ENCODE results near the gene KPNA6. TPM values are rescaled to one million over a fixed set of nuclear protein-coding genes. Genes with fewer than 3 reads are reported as not detected.

The KPNA6 gene
- total RNA-seq, 1 experiment from 2014 or later, result 57.4 TPM

DNA sequence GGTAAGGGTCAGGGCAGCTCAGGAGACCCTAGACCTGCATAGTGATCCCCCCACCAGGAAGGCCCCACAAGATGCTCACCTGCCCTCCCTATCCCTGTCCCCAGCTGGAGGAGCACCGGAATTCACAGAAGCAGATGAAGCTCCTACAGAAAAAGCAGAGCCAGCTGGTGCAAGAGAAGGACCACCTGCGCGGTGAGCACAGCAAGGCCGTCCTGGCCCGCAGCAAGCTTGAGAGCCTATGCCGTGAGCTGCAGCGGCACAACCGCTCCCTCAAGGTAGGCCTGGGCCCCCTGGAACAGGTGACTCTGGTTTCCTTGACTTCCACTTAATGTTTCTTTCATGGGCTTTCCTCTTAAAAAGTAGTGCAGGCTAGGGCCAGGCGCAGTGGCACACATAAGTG is 80.0 kb downstream of the KPNA6 start:
- no peak for DNase-seq (ENCODE audit: low read depth)

GRCh38 chr1:32192220-32192948 is 84.5 kb downstream of the KPNA6 start:
- DNase-seq (ENCODE audit: low read depth), result no peak

GRCh38 chr1:32194984-32195383 is 87.1 kb downstream of the KPNA6 start:
- DNase-seq (ENCODE audit: low read depth), result no peak

- DNase-seq (ENCODE audit: low read depth), result no peak
These were observed 87.7 kb downstream of the KPNA6 start for GRCh38 chr1:32195531-32195930.

GRCh38 chr1:32195972-32196823 is 88.3 kb downstream of the KPNA6 start:
- no peak for DNase-seq (ENCODE audit: low read depth)

- no peak for DNase-seq (ENCODE audit: low read depth)
These were observed 89.2 kb downstream of the KPNA6 start for GRCh38 chr1:32197074-32197473.

DNA sequence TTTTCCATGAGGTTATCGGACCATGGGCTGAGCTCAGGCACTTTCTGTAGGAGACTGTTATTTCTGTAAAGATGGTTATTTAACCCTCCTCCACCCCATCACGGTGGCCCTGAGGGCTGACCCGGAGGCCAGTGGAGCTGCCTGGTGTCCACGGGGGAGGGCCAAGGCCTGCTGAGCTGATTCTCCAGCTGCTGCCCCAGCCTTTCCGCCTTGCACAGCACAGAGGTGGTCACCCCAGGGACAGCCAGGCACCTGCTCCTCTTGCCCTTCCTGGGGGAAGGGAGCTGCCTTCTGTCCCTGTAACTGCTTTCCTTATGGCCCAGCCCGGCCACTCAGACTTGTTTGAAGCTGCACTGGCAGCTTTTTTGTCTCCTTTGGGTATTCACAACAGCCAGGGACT is 90.0 kb downstream of the KPNA6 start:
- no peak for DNase-seq (ENCODE audit: low read depth)

DNA sequence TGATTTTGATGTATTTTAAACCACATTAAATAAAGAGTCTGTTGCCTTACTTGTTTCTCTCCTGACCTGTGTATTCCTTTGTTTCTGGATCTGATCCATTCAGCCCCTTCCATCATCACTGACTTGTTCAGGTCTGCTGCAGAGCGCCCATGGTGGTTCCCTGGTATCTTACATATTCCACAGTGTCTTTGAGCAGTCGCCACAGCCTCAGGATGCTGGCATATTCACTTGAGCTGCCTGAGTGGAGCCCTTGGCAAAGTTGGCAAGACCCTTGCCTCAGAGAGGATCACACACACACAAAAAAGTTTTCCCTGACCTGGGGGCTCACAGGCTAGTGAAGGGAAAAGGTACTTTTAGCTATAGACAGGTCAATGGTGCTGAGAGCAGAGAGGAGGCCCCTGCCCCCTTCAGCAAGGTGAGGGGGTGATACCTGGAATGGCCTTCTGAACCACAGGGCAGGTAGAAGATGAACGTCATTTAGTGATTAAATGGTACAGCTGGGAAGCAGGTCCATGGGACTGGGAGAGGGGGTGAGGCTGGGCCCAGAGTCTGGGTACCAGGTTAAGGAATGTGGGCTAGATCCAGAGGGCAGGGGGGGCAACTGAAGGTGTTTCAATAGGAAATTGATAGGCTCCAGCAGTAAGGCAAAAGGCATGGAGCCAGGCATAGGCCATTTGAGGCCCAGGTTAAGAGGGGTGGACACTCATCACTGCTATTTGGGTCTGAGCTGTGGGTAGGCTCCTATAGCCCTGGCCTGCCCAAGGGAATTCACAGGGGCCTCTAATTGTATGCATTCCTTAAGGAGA is 90.6 kb downstream of the KPNA6 start:
- no peak for DNase-seq (ENCODE audit: low read depth)

DNA sequence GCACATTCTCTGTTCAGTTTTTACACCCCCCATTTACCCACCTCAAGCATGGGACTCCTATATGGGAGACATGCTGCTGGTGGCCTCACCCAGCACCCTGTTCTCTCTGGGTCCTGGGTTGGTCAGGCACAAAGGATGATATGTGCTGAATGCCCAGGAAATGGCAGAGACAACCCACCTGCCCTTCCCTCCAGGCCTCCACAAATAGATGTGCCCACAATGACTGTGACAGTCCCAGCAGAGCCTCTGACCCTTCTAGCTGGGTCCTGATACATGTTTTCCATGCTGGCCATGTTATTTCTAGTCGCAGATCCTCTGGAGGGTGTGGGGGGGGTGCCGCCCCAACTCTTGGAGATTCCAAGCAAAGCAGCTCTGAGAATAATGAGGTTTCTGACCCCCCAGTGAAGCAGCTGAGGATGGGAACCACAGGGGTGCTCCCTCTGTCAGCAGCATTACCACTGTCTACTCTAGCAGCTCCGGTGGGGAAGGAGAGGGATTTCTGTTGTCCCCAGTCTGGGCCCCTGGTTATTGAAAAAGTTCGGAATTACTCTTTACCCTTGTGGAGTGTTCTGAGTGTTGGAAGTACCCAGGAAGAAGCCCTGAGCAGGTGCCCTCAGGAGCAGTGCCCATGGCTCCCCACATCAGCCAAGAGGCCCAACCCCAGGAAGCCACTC is 91.3 kb downstream of the KPNA6 start:
- no peak for DNase-seq (ENCODE audit: low read depth)

GRCh38 chr1:32199717-32200072 is 91.8 kb downstream of the KPNA6 start:
- DNase-seq (ENCODE audit: low read depth), result no peak

- peak; percentile 68 for DNase-seq (ENCODE audit: low read depth)
These were observed 92.6 kb downstream of the KPNA6 start, which contains the start of gene CCDC28B for GRCh38 chr1:32200226-32201010. Gene CCDC28B (plus strand): TSS chr1:32200595. CDS start chr1:32201936, 1,341 bp downstream.

DNA sequence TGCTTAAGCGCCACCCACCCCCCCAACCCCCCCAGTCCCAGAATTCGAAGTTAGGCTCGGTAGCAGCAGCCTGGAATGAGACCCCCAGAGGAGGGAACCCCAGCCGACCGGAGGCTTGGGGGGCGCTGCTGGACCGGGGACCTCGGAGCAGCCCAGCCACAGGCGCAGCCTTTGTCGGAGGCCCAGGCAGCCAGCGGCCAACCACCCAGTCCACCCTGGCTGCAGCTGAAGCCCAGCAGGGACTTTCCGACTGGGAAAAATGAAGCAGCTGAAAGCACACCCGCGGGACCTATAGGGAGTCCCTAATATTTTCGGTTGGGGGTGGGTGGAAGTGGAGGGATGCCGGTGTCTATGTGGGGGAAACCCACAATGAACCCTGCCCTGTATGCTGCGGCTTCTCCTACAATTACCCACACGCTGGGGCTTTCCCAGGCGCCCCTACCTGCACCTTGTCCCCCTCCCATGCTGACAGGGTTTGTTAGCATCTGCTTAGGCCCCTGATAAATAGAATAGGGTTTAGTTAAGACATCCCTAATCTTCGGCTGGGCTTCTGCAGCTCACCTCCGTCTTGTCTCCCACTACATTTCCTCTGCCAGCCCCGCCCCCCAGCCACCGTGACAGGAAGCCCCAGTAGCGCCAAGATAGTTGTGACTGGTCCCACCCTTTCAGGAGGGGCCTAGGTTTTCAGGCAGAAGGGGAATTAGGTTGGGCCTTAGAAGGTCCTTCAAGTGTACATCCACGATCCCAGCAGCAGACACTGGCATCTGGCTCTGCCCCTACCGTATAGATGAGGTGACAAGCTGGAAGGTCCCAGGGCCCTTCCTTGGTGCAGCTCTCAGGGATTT is 93.4 kb downstream of the KPNA6 start:
- peak; percentile 53 for DNase-seq (ENCODE audit: low read depth)

DNA sequence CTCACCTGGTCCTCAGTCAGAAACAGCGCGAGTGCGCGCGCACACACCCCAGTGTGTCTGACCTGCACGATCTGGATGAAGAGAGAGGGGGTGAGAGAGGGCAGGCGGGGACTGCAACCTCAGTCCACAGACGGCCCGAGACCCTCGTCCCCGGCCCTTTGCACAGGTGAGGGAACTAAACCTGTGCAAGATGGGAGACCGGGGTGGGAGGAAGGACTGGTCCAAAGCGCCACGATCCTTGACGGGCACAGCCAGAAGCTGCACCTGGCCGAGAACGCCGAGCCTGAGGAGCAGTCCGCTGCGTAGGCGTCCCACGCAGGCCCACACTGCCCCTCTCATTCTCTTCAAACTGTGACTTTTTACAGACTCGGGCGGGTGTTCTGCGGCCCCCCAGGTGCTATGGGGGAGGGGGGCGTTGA is 97.1 kb downstream of the KPNA6 start:
- DNase-seq (ENCODE audit: low read depth), result no peak

GRCh38 chr1:32205401-32206370 is 97.8 kb downstream of the KPNA6 start, which contains the start of gene IQCC:
Gene IQCC (plus strand): TSS chr1:32205671. CDS start chr1:32205682, 11 bp downstream.
- peak; percentile 72 for DNase-seq (ENCODE audit: low read depth)

- DNase-seq (ENCODE audit: low read depth), result no peak
These were observed 100.6 kb downstream of the KPNA6 start for GRCh38 chr1:32208469-32208868.

- DNase-seq (ENCODE audit: low read depth), result peak; percentile 94
These were observed 101.1 kb downstream of the KPNA6 start, which contains the start of gene DCDC2B for GRCh38 chr1:32208891-32209328. Gene DCDC2B (plus strand): TSS chr1:32209089. CDS start chr1:32209094, 5 bp downstream.

GRCh38 chr1:32215629-32216480 is 108.0 kb downstream of the KPNA6 start:
- peak; percentile 58 for DNase-seq (ENCODE audit: low read depth)

Data from LHCN-M2 (cell line).